ENCODE data around the gene WDR53. TPM values are rescaled to one million over a fixed set of nuclear protein-coding genes. Genes with fewer than 3 reads are reported as not detected.
"Not testable (repeated sequence)": the region's sequence is repeated elsewhere in the genome, so short reads cannot be mapped to it uniquely, and the experiment has no call there.

Gene WDR53
- total RNA-seq, 1 experiment from 2014 or later = 18.6 TPM

GRCh38 chr3:196514350-196514716 lies 54.0 kb downstream of the WDR53 start:
- Histone ChIP-seq H3K27ac (ENCODE audit: low read length) (no peak overlapping the region), H3K4me1 (ENCODE audit: control insufficient read depth, insufficient read depth, low read length) (no peaks in the 10 kb centered on the region), H3K27me3 (ENCODE audit: control insufficient read depth, insufficient read depth, low read length) (no peaks in the 10 kb centered on the region), H3K36me3 (ENCODE audit: control insufficient read depth, insufficient read depth, low read length) (no peaks in the 10 kb centered on the region), H3K4me3 (ENCODE audit: low read depth in 2 of 2, low read length in 2 of 2) (no peak overlapping the region), H3K9me3 (ENCODE audit: control insufficient read depth, insufficient read depth, low read depth, low read length) (no peaks in the 10 kb centered on the region)
- BruUV-seq (replicated peaks) = no TSS peak
- POLR2A ChIA-PET = no interaction called here
- TF ChIP-seq REST (IDR thresholded peaks at IDR 0.05; ENCODE audit: insufficient read depth in 1 of 2, low read depth in 2 of 2, low read length in 1 of 2) = no peak
- TF ChIP-seq SIN3A (IDR thresholded peaks at IDR 0.05; ENCODE audit: borderline replicate concordance, insufficient read depth, low read depth, low read length) = no peak
- no peak for TF ChIP-seq TCF7L2 (IDR thresholded peaks at IDR 0.05; ENCODE audit: low read depth, low read length)
- TF ChIP-seq POLR2AphosphoS5 (IDR thresholded peaks at IDR 0.05; ENCODE audit: low read depth, low read length) = no peak
- TF ChIP-seq CTCF (IDR thresholded peaks at IDR 0.05) = no peak
- in situ Hi-C loops (cut with HindIII; ENCODE audit: low pct_unique_long_range_greater_than_20kb, low sequenced_read_pairs) (no loop called here), intact Hi-C loops (cut with micrococcal nuclease; ENCODE audit: unreplicated experiment) (no loop called here)
- ATAC-seq (no peak), DNase-seq (ENCODE audit: low read depth, low spot score) (no peak)
- CTCF ChIA-PET = no interaction called here

- no peaks in the 10 kb centered on the region for H3K4me1 ChIP-seq (ENCODE audit: control insufficient read depth, insufficient read depth, low read length)
- DNase-seq (ENCODE audit: low read depth, low spot score) (no peak), ATAC-seq (no peak)
- no peaks in the 10 kb centered on the region for H3K27me3 ChIP-seq (ENCODE audit: control insufficient read depth, insufficient read depth, low read length)
- H3K27ac ChIP-seq (ENCODE audit: low read length) = no peak overlapping the region
- ChIA-PET POLR2A (interaction anchor here (0.7 kb wide), 1 partner anchor 7 kb away, joined by 3 read pairs; no protein-coding TSS in a partner anchor), CTCF (no interaction called here)
- no peaks in the 10 kb centered on the region for H3K9me3 ChIP-seq (ENCODE audit: control insufficient read depth, insufficient read depth, low read depth, low read length)
- in situ Hi-C loops (cut with HindIII; ENCODE audit: low pct_unique_long_range_greater_than_20kb, low sequenced_read_pairs) (no loop called here), intact Hi-C loops (cut with micrococcal nuclease; ENCODE audit: unreplicated experiment) (no loop called here)
- BruUV-seq (replicated peaks) = no TSS peak
- no peak for TF ChIP-seq CTCF (IDR thresholded peaks at IDR 0.05)
- TF ChIP-seq TCF7L2 (IDR thresholded peaks at IDR 0.05; ENCODE audit: low read depth, low read length) = no peak
- TF ChIP-seq SIN3A (IDR thresholded peaks at IDR 0.05; ENCODE audit: borderline replicate concordance, insufficient read depth, low read depth, low read length) = no peak
- TF ChIP-seq REST (IDR thresholded peaks at IDR 0.05; ENCODE audit: insufficient read depth in 1 of 2, low read depth in 2 of 2, low read length in 1 of 2) = no peak
- TF ChIP-seq POLR2AphosphoS5 (IDR thresholded peaks at IDR 0.05; ENCODE audit: low read depth, low read length) = no peak
- H3K36me3 ChIP-seq (ENCODE audit: control insufficient read depth, insufficient read depth, low read length) = no peaks in the 10 kb centered on the region
- no peak overlapping the region for H3K4me3 ChIP-seq (ENCODE audit: low read depth in 2 of 2, low read length in 2 of 2)
Observed at GRCh38 chr3:196513697-196514349, 54.5 kb downstream of the WDR53 start.

GRCh38 chr3:196511646-196512425 lies 56.5 kb downstream of the WDR53 start:
- intact Hi-C loops (cut with micrococcal nuclease; ENCODE audit: unreplicated experiment); ATAC-seq; DNase-seq (ENCODE audit: low read depth, low spot score); H3K36me3 ChIP-seq (ENCODE audit: control insufficient read depth, insufficient read depth, low read length); BruUV-seq (replicated peaks); POLR2A ChIA-PET; in situ Hi-C loops (cut with HindIII; ENCODE audit: low pct_unique_long_range_greater_than_20kb, low sequenced_read_pairs); H3K27me3 ChIP-seq (ENCODE audit: control insufficient read depth, insufficient read depth, low read length); H3K4me1 ChIP-seq (ENCODE audit: control insufficient read depth, insufficient read depth, low read length); H3K27ac ChIP-seq (ENCODE audit: low read length); H3K4me3 ChIP-seq (ENCODE audit: low read depth in 2 of 2, low read length in 2 of 2); H3K9me3 ChIP-seq (ENCODE audit: control insufficient read depth, insufficient read depth, low read depth, low read length): not testable (repeated sequence)
- CTCF ChIA-PET = interaction anchor here (1.1 kb wide), 1 partner anchor 11 kb away, joined by 4 read pairs; no protein-coding TSS in a partner anchor
